HCT116 (cell line): Measurements from ENCODE around the gene TNNT2. TPM values are rescaled to one million over a fixed set of nuclear protein-coding genes. Genes with fewer than 3 reads are reported as not detected.

ENCODE experiments used
- ATAC-seq: fragments of 200-7000 bp; cut with Tn5 transposase; 2 replicates; pipeline ENCODE4 v1.9.1; 2020; ENCODE audit warnings: mild to moderate bottlenecking, moderate library complexity
- BruUV-seq: library from RNA; stranded (reverse); fragments of 400-500 nt; replicated peaks from 2 replicates; lab custom pipeline; 2021; lab: Mats Ljungman, UMichigan
- CTCF ChIA-PET: fragments of 300-600 bp; sonication (Branson Sonifier 250); formaldehyde crosslinking; loops from one replicate; lab custom pipeline; 2021; ENCODE audit warnings: antibody characterized with exemption; lab: Charles Lee
- POLR2A ChIA-PET: fragments of 300-600, 350-600 bp; sonication (Branson Sonifier 250); formaldehyde crosslinking; loops from one replicate; lab custom pipeline; 2021; ENCODE audit warnings: antibody characterized with exemption; lab: Charles Lee
- RAD21 ChIA-PET, 2 experiments: fragments of 300-600 bp; sonication (Branson Sonifier 250); formaldehyde crosslinking; loops; one replicate each; lab custom pipeline; 2023; ENCODE audit warnings: low total read pairs in 2 of 2; ENCODE audit not compliant: uncharacterized antibody in 2 of 2, unreplicated experiment in 2 of 2, low non-redundant PET in 1 of 2; lab: Charles Lee
- DNase-seq: peaks from one replicate; pipeline ENCODE4 v3.0.0-alpha.2; 2010; ENCODE audit warnings: low read depth, low spot score
- H2AFZ ChIP-seq: fragments of 200-600 bp; shearing (Covaris generic), sonication (generic); 2 replicates; pipeline ENCODE4 v1.6.1; 2017; ENCODE audit warnings: low read depth, mixed run types, mixed read lengths, antibody characterized with exemption, low read length; ENCODE audit not compliant: poor library complexity, severe bottlenecking
- H3K27ac ChIP-seq: 2 replicates; pipeline ENCODE4 v1.5.1; 2012; ENCODE audit warnings: low read depth, low read length
- H3K27me3 ChIP-seq: fragments of 200-600 bp; sonication (generic); 2 replicates; pipeline ENCODE4 v1.6.1; 2016; ENCODE audit warnings: mixed run types, low read length, mixed read lengths; ENCODE audit not compliant: insufficient read depth
- H3K36me3 ChIP-seq, 2 experiments: fragments of 200-500 bp in 1 of 2; fragments of 200-600 bp in 1 of 2; sonication (Bioruptor generic) in 1 of 2; sonication (generic) in 1 of 2; 2 replicates each; pipeline versions ENCODE4 v1.5.1 to v1.6.1; 2014 to 2016; ENCODE audit warnings: low read length in 2 of 2, inconsistent platforms in 1 of 2, mixed read lengths in 1 of 2, mixed run types in 1 of 2; ENCODE audit not compliant: insufficient read depth in 2 of 2, control insufficient read depth in 1 of 2
- H3K4me1 ChIP-seq, 2 experiments: fragments of 200-600 bp in 1 of 2; sonication (generic) in 1 of 2; 2 replicates each; pipeline versions ENCODE4 v1.5.1 to v1.6.1; 2012 to 2017; ENCODE audit warnings: low read length in 2 of 2, inconsistent platforms in 1 of 2, mild to moderate bottlenecking in 1 of 2, mixed read lengths in 1 of 2, mixed run types in 1 of 2, moderate library complexity in 1 of 2; ENCODE audit not compliant: insufficient read depth in 2 of 2, control insufficient read depth in 1 of 2
- H3K4me2 ChIP-seq: fragments of 200-600 bp; sonication (generic); 2 replicates; pipeline ENCODE4 v1.6.1; 2017; ENCODE audit warnings: mixed run types, low read length, mixed read lengths
- H3K4me3 ChIP-seq, 2 experiments: fragments of 200-600 bp in 1 of 2; sonication (generic) in 1 of 2; replicated peaks in 1 of 2; 2 replicates each; pipeline ENCODE4 v1.5.1; 2011 to 2016; ENCODE audit warnings: low read length in 2 of 2, control low read depth in 1 of 2, low read depth in 1 of 2, mild to moderate bottlenecking in 1 of 2, mixed read lengths in 1 of 2, mixed run types in 1 of 2
- H3K79me2 ChIP-seq: fragments of 200-600 bp; sonication (generic); 2 replicates; pipeline ENCODE4 v1.6.1; 2017; ENCODE audit warnings: mild to moderate bottlenecking, mixed run types, low read length, moderate library complexity, mixed read lengths; ENCODE audit not compliant: insufficient read depth
- H3K9ac ChIP-seq: fragments of 200-600 bp; sonication (generic); 2 replicates; pipeline ENCODE4 v1.6.1; 2016; ENCODE audit warnings: low read length, mixed read lengths
- H3K9me2 ChIP-seq: fragments of 200-600 bp; sonication (generic), shearing (Covaris generic); 2 replicates; pipeline ENCODE4 v1.6.1; 2017; ENCODE audit warnings: mixed run types, mild to moderate bottlenecking, moderate library complexity; ENCODE audit not compliant: insufficient read depth
- H3K9me3 ChIP-seq, 2 experiments: fragments of 200-500 bp in 1 of 2; fragments of 200-600 bp in 1 of 2; sonication (Bioruptor generic) in 1 of 2; sonication (generic) in 1 of 2; 2 replicates each; pipeline ENCODE4 v1.6.1; 2014 to 2017; ENCODE audit warnings: low read length in 2 of 2, mixed read lengths in 2 of 2, inconsistent platforms in 1 of 2, low read depth in 1 of 2, mild to moderate bottlenecking in 1 of 2, mixed run types in 1 of 2, moderate library complexity in 1 of 2; ENCODE audit not compliant: control insufficient read depth in 1 of 2, insufficient read depth in 1 of 2
- H4K20me1 ChIP-seq: fragments of 200-600 bp; sonication (generic), shearing (Covaris generic); 2 replicates; pipeline ENCODE4 v1.6.1; 2017; ENCODE audit warnings: mixed run types, mild to moderate bottlenecking, moderate library complexity; ENCODE audit not compliant: insufficient read depth
- ATF3 ChIP-seq: IDR thresholded peaks from 2 replicates; pipeline ENCODE4 v1.6.1; 2012
- CBX3 ChIP-seq: IDR thresholded peaks from 2 replicates; pipeline ENCODE4 v1.6.1; 2012; ENCODE audit warnings: low read depth
- CTCF ChIP-seq, 3 experiments: fragments of 200-600 bp in 1 of 3; sonication (generic) in 1 of 3; IDR thresholded peaks in 2 of 3; conservative IDR thresholded peaks in 1 of 3; 2 replicates each; pipeline ENCODE4 v1.5.1; 2012 to 2017; ENCODE audit warnings: low read depth in 2 of 3, low read length in 2 of 3, antibody characterized with exemption in 1 of 3, borderline replicate concordance in 1 of 3, control low read depth in 1 of 3, mild to moderate bottlenecking in 1 of 3, mixed read lengths in 1 of 3, mixed run types in 1 of 3, moderate library complexity in 1 of 3; ENCODE audit not compliant: insufficient read depth in 1 of 3
- EGR1 ChIP-seq: IDR thresholded peaks from 2 replicates; pipeline ENCODE4 v1.6.1; 2012; ENCODE audit warnings: low read depth
- ELF1 ChIP-seq: IDR thresholded peaks from 2 replicates; pipeline ENCODE4 v1.6.1; 2012; ENCODE audit warnings: low read depth, borderline replicate concordance
- EZH2 ChIP-seq: fragments of 200-600 bp; sonication (generic); IDR thresholded peaks from 2 replicates; pipeline ENCODE4 v1.6.1; 2017; ENCODE audit warnings: antibody characterized with exemption, mixed run types
- RAD21 ChIP-seq: IDR thresholded peaks from 2 replicates; pipeline ENCODE4 v1.6.1; 2012; ENCODE audit warnings: low read depth, mild to moderate bottlenecking
- SP1 ChIP-seq: IDR thresholded peaks from 2 replicates; pipeline ENCODE4 v1.6.1; 2012; ENCODE audit warnings: low read depth
- ZNF274 ChIP-seq: fragments of 200-500 bp; sonication (Bioruptor generic); IDR thresholded peaks from 2 replicates; pipeline ENCODE4 v1.6.1; 2014; ENCODE audit warnings: mild to moderate bottlenecking, low read depth, low read length, inconsistent platforms
- intact Hi-C: fragments of 100-400 bp; cut with micrococcal nuclease; formaldehyde crosslinking; loops from 2 replicates; pipeline ENCODE4 v1.10.0; 2022
- total RNA-seq: library from RNA; stranded (reverse); gene quantifications from one replicate; pipeline ENCODE4 v1.2.1, GENCODE V29; 2021; ENCODE audit not compliant: unreplicated experiment

TNNT2 gene
- total RNA-seq, 1 experiment from 2014 or later, result 2.0 TPM

- POLR2A ChIA-PET, result no interaction called here
- ATAC-seq (no peak), DNase-seq (no peak)
- no peak overlapping the region for H3K4me3 ChIP-seq
- no peaks in the 10 kb centered on the region for H3K9me2 ChIP-seq
- no peaks in the 10 kb centered on the region for H3K4me1 ChIP-seq
- no peak overlapping the region for H2AFZ ChIP-seq
- BruUV-seq, result no TSS peak
- H4K20me1 ChIP-seq, result no peaks in the 10 kb centered on the region
- no peak for TF ChIP-seq CBX3
- no peak for TF ChIP-seq ATF3
- no peak for TF ChIP-seq EGR1
- TF ChIP-seq RAD21, result no peak
- TF ChIP-seq ZNF274, result no peak
- no peak for TF ChIP-seq EZH2
- no peak for TF ChIP-seq SP1
- TF ChIP-seq ELF1, result no peak
- TF ChIP-seq CTCF (IDR thresholded peaks at IDR 0.05 in 2 of 3, conservative IDR thresholded peaks at IDR 0.05 in 1 of 3; ENCODE audit: borderline replicate concordance in 1 of 3, insufficient read depth in 1 of 3, low read depth in 2 of 3, low read length in 2 of 3), result no peak
- RAD21 ChIA-PET, result no interaction called here
- no peaks in the 10 kb centered on the region for H3K9me3 ChIP-seq
- H3K27ac ChIP-seq, result no peak overlapping the region
- H3K9ac ChIP-seq, result no peak overlapping the region
- CTCF ChIA-PET, result interaction anchor here (1.6 to 2.2 kb wide), 2 partner anchors 19 to 20 kb away, joined by 5 to 7 read pairs; no protein-coding TSS in a partner anchor
- no peak overlapping the region for H3K4me2 ChIP-seq
- no peaks in the 10 kb centered on the region for H3K27me3 ChIP-seq
- H3K79me2 ChIP-seq, result no peaks in the 10 kb centered on the region
- intact Hi-C loops, result no loop called here
- H3K36me3 ChIP-seq, result no peaks in the 10 kb centered on the region
These were observed 48.9 kb downstream of the TNNT2 start for GRCh38 chr1:201328576-201328975.
